Medulla oblongata (tissue), 1 donor: ENCODE results near the gene ZSCAN5A.
"Not testable (repeated sequence)": the region's sequence is repeated elsewhere in the genome, so short reads cannot be mapped to it uniquely, and the experiment has no call there.

Experiments
- DNase-seq: peaks from one replicate; pipeline ENCODE4 v3.0.0-alpha.2; 2015; ENCODE audit errors: extremely low spot score

ZSCAN5A gene

DNA sequence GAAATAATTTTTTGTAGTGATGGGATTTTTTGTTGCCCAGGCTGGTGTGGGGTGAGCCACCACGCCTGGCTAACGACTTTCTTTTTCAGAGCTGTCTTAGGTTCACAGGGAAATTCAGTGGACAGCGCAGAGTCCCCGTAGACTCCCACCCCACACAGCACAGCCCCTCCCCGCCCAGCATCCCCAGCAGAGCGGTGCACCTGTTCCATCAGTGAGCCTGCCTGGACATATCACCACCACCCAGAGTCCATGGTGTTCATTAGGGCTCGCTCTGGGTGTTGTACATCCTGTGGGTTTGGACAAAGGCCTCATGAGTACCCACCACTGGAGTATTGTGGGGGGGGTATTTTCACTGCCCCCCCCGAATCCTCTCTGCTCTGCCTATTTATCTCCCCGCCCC is 104.6 kb downstream of the ZSCAN5A start:
- not testable (repeated sequence) for DNase-seq

DNA sequence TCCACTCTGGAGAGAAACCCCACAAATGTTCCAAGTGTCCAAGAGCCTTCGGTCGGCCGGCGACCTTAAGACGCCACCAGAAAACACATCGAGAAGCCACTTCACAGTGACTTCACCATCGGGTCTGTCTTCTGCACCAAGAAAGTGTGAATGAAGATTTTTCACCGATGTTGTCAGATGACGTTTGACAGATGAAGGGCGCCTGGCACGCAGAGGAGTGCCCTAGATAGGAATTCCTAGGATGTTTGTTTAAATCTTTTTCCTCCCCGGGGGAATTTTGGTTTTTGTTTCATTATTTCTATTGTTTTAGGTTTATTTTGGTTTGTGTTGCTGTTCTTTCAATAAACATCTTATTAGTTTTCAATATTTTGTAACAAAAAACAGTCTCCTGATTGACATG is 105.5 kb downstream of the ZSCAN5A start:
- DNase-seq = no peak

GRCh38 chr19:56207581-56207980 is 107.1 kb downstream of the ZSCAN5A start:
- DNase-seq = not testable (repeated sequence)

DNA sequence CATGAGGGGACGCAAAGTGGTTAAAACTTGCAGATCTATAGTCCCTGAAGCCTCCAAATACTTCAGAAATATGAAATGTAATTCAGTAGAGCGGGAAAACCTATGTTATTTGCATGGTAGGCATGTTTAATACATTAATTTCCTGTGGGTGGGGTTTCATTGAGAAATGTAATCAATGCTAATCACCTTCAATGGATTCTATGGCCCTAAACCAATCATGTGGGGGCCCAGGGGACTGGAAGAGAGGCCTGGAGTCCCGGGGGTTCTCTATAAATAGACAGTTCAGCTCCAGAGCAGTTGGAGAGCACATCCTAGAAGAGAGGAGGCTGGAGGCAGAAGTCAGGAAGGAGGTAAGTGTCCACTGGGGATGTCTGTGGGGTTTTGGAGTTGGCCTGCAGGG is 112.7 kb downstream of the ZSCAN5A start, which contains the start of gene ZSCAN5C:
ZSCAN5C (plus strand) TSS at position 301 of the 400 bp plus-strand sequence. CDS start 3,641 bp downstream, outside the sequence.
- DNase-seq = no peak

DNA sequence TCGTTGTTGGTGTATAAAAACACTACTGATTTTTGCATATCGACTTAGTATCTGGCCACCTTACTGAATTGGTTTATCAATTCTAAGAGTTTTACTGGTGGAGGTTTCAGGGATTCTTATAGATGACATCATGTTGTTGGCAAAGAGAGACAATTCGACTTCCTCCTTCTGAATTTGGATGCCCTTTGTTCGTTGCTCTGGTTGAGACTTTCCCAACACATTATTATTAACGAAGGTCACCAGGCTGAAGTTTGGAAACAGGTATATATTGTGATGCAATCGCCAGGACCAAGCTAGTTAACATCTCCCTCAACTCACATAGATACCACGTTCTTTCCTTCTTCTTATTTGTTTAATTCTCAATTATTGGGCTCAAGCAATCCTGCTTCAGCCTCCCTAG is 115.0 kb downstream of the ZSCAN5A start:
- no peak for DNase-seq

DNA sequence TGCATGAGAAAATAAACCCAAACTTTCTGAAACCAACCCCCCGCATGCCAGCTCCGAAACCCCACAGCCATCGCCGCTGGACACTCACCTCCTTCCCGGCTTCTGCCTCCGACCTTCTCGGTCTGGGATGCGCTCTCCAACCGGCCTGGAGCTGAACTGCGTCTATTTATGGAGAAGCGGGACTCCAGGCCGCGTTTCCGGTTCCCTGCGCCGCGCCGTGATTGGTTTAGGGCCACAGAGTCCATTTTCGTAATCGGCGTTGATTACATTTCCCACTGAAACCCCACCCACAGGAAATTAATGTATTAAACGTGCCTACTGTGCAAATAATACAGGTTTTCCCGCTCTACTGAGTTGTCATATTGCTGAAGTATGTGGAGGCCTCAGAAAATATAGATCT is 117.0 kb downstream of the ZSCAN5A start, which contains the start of gene ZSCAN5B:
ZSCAN5B (minus strand) TSS at position 138 of the 400 bp plus-strand sequence. CDS start 4,731 bp downstream, outside the sequence.
- DNase-seq = not testable (repeated sequence)

DNA sequence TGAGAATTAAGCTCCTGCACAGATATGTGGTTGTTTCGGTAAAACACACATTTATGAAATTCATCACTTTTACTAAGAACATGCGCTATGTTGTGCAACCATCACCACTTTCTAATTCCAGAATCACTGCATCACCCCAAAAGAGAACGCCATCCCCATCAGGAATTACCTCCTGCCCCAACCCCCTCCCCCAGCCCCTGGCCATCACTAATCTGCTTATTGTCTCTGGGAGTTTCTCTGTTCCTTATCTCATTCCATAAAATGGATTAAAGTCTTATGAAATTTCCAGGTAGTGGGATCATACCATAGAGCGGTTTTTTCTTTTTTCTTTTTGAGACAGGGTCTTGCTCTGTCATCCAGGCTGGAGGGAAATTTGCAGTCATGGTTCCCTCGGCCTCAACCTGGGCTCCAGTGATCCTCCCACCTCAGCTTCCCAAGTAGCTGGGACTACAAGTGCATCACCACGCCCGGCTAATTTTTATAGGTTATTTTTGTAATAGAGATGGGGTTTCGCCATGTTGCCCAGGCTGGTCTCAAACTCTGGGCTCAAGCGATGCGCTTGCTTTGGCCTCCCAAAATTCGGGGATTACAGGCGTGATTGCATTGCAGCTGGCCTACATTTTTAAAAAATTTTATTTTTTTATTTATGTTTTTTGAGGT is 120.5 kb downstream of the ZSCAN5A start:
- DNase-seq = no peak

DNA sequence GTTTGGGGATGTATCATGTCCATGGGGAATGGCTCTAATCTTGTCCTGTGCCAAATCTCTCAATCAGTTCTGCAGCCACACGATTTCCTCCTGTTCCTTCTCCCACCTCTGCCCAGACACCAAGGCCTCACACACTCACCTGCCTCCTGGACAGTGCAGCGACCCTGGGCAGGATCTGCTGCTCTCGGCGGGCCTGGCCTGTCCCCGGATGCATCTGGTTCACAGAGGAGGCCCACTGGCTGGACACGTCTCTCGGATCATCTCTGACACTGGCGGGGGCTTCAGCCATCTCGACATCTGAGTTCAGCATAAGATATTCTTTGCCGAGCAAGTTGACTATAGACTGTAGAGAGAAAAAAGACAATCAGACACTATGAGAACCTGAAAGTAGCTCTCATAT is 122.9 kb downstream of the ZSCAN5A start:
- no peak for DNase-seq

DNA sequence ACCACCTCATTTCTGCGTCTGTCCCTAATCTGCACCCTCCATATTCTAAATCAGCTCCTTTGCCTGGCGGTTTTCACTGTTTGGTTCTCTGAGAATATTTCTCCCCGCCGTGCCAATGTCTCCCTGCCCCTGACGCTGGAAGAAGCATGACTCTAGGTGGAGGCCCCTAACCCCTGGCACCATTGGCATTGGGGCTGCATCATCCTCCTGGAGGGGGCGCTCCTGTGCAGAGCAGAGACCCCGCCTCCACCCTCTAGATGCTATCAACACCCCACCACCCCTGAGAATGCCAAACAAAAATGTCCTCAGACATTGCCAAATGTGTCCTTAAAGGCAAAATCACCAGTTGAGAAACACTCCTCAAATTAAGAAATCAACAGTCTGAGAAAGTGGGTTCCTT is 123.5 kb downstream of the ZSCAN5A start:
- no peak for DNase-seq

DNA sequence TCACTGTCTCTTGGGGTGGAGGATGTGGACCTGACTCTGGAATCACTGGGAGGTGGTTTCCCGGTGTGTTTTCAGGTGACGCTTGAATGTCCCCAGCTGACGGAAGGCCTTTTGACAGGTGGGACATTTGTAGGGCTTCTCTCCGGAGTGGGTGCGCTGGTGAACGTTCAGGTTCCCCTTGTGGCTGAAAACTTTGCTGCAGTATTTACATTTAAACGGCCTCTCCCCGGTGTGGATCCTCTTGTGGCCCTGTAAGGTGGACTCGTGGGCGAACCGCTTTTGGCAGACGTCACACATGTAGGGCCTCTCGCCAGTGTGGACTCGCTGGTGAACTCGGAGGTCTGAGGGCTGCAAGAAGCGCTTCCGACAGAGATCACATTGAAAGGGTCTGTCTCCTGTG is 124.9 kb downstream of the ZSCAN5A start:
- DNase-seq = no peak

DNA sequence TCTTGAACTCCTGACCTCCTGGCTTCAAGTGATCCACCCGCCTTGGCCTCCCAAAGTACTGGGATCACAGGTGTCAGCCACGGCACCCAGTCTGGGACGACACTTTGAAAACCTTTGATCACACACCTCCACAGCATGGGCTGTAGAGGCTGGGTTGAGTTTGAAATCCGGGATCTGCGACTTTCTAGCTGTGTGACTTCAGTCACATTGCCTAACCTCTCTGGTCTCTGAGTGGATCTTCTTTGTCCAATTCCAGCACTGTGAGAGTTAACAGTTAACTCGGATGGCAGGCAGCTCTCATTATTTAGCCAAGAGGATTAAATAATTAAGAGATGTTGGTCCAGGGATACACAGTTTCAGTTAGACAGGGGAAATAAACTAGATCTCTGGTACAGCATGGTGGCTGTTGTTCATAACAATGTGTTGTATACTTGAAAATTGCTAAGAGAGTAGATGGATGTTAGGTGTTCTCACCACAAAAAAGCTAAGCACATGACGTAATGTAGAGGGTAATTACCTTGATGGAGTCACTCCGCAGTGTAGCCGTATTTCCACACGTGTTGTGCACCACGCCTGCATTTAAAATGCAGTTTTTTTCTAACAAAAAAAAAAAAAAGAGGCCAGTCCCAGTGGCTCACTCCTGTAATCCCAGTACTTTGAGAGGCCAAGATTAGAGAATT is 136.9 kb downstream of the ZSCAN5A start:
- no peak for DNase-seq

DNA sequence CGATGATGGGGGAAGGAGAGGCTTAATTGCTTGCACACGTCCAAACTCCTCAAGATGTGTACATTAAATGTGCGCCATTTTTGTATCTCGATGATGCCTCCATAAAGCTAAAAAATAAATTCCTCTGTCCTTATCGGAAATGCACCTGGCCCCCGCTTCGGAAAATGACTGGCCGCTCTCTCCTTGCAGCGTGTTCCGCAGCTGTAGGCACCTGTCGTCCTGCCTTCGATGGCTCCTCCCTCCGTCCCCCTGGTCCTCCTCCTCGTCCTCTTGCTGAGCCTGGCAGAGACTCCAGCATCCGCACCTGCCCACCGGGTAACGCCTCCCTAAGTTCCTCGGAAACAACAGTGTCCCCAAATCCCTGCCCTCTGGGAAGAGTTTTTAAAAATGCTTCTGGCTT is 137.8 kb downstream of the ZSCAN5A start:
- DNase-seq = no peak

DNA sequence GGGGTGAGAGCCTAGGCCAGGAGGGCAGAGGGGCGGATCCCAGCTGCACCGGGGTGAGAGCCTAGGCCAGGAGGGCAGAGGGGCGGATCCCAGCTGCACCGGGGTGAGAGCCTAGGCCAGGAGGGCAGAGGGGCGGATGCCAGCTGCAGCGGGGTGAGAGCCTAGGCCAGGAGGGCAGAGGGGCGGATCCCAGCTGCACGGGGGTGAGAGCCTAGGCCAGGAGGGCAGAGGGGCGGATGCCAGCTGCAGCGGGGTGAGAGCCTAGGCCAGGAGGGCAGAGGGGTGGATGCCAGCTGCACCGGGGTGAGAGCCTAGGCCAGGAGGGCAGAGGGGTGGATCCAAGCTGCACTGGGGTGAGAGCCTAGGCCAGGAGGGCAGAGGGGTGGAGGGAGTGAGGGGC is 138.3 kb downstream of the ZSCAN5A start:
- not testable (repeated sequence) for DNase-seq

GRCh38 chr19:56175861-56176307 is 138.8 kb downstream of the ZSCAN5A start, which contains the start of gene GALP:
GALP (plus strand) TSS chr19:56176008; CDS start chr19:56177109, 1,101 bp downstream.
- not testable (repeated sequence) for DNase-seq

GRCh38 chr19:56174550-56174949 is 140.1 kb downstream of the ZSCAN5A start:
- no peak for DNase-seq

- DNase-seq = no peak
Observed at GRCh38 chr19:56174086-56174485, 140.6 kb downstream of the ZSCAN5A start.
